ENCODE data around the gene TTYH1.

The TTYH1 gene

DNA sequence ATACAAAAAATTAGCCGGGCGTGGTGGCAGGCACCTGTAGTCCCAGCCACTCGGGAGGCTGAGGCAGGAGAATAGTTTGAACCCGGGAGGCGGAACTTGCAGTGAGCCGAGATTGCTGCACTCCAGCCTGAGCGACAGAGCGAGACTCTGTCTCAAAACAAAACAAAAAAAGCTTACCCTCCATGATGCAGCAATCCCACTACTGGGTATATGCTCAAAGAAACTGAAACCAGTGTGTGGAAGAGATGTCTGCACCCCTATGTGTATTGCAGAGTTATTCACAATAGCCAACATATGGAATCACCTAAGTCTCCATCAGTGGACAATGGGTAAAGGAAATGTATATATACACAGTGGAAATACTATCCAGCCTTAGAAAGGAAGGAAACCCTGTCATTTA, 19.6 kb upstream of the TTYH1 start:
- Histone ChIP-seq H3K36me3 (ENCODE audit: insufficient read depth, low read depth, low read length) (no peaks in the 10 kb centered on the region), H3K4me1 (ENCODE audit: insufficient read depth, low read length) (peaks cover 12% of the 10 kb centered on the region; the same call in 1 of the 2 replicates), H3K9me3 (ENCODE audit: insufficient read depth, low read depth, low read length) (no peaks in the 10 kb centered on the region), H3K27me3 (ENCODE audit: insufficient read depth, low read length) (no peaks in the 10 kb centered on the region), H3K4me3 (ENCODE audit: low read length) (no peak overlapping the region), H3K9ac (ENCODE audit: low read depth, low read length) (no peak overlapping the region), H3K27ac (ENCODE audit: low read length) (no peak overlapping the region)

GRCh38 chr19:54399189-54399588, 16.1 kb upstream of the TTYH1 start:
- Histone ChIP-seq H3K36me3 (ENCODE audit: insufficient read depth, low read depth, low read length) (no peaks in the 10 kb centered on the region), H3K27me3 (ENCODE audit: insufficient read depth, low read length) (no peaks in the 10 kb centered on the region), H3K4me1 (ENCODE audit: insufficient read depth, low read length) (0 out of 2 replicates have a peak, but pooled peaks cover 3% of the 10 kb centered on the region), H3K4me3 (ENCODE audit: low read length) (no peak overlapping the region), H3K9ac (ENCODE audit: low read depth, low read length) (no peak overlapping the region), H3K9me3 (ENCODE audit: insufficient read depth, low read depth, low read length) (no peaks in the 10 kb centered on the region), H3K27ac (ENCODE audit: low read length) (no peak overlapping the region)

DNA sequence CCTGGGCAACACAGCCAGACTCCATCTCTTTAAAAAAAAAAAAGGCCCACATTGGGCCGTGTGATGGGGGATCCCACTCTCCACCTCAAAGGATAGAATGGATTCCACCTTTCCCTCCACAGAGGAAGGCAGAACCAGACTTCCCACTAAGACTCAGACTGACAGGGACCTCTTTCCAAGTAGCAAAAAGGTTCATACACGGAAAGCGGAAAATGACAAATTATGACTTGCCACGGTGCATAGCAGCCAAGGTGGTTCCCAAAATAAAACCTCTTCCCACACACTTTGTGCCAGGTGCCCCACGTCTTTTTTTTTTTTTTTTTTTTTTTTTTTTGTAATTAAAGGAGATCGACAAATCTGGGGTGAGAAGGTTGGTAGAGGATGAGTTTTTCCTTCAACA, 14.4 kb upstream of the TTYH1 start:
- Histone ChIP-seq H3K36me3 (ENCODE audit: insufficient read depth, low read depth, low read length) (no peaks in the 10 kb centered on the region), H3K27me3 (ENCODE audit: insufficient read depth, low read length) (no peaks in the 10 kb centered on the region), H3K9ac (ENCODE audit: low read depth, low read length) (no peak overlapping the region), H3K9me3 (ENCODE audit: insufficient read depth, low read depth, low read length) (no peaks in the 10 kb centered on the region), H3K27ac (ENCODE audit: low read length) (no peak overlapping the region), H3K4me3 (ENCODE audit: low read length) (no peak overlapping the region), H3K4me1 (ENCODE audit: insufficient read depth, low read length) (0 out of 2 replicates have a peak, but pooled peaks cover 3% of the 10 kb centered on the region)

DNA sequence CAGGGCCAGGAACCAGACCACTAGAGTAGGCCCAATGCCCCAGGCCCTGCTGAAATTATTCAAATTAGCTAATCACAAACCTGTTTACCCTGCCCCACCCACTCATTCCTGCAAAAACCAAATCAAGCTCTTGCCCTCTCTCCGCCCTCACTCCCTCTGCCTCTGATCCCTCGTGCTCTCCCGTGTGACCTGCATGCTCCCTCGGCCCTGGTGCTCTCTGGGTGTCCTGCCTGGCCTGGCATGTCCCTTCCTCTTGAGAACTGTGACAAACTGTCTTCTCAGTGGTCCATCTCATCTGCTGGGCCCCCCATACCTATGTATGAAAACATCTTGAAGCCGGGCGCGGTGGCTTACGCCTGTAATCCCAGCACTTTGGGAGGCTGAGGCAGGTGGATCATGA, 12.2 kb upstream of the TTYH1 start:
- Histone ChIP-seq H3K9ac (ENCODE audit: low read depth, low read length) (no peak overlapping the region), H3K27me3 (ENCODE audit: insufficient read depth, low read length) (no peaks in the 10 kb centered on the region), H3K9me3 (ENCODE audit: insufficient read depth, low read depth, low read length) (no peaks in the 10 kb centered on the region), H3K4me1 (ENCODE audit: insufficient read depth, low read length) (0 out of 2 replicates have a peak, but pooled peaks cover 3% of the 10 kb centered on the region), H3K4me3 (ENCODE audit: low read length) (no peak overlapping the region), H3K36me3 (ENCODE audit: insufficient read depth, low read depth, low read length) (no peaks in the 10 kb centered on the region), H3K27ac (ENCODE audit: low read length) (no peak overlapping the region)

- no peaks in the 10 kb centered on the region for H3K36me3 ChIP-seq (ENCODE audit: insufficient read depth, low read depth, low read length)
- H3K4me1 ChIP-seq (ENCODE audit: insufficient read depth, low read length) = no peaks in the 10 kb centered on the region
- H3K27ac ChIP-seq (ENCODE audit: low read length) = no peak overlapping the region
- H3K27me3 ChIP-seq (ENCODE audit: insufficient read depth, low read length) = peaks cover 4% of the 10 kb centered on the region; the same call in 1 of the 2 replicates
- no peak overlapping the region for H3K9ac ChIP-seq (ENCODE audit: low read depth, low read length)
- H3K9me3 ChIP-seq (ENCODE audit: insufficient read depth, low read depth, low read length) = no peaks in the 10 kb centered on the region
- no peak overlapping the region for H3K4me3 ChIP-seq (ENCODE audit: low read length)
These were observed 9.6 kb upstream of the TTYH1 start for GRCh38 chr19:54405628-54406027.

DNA sequence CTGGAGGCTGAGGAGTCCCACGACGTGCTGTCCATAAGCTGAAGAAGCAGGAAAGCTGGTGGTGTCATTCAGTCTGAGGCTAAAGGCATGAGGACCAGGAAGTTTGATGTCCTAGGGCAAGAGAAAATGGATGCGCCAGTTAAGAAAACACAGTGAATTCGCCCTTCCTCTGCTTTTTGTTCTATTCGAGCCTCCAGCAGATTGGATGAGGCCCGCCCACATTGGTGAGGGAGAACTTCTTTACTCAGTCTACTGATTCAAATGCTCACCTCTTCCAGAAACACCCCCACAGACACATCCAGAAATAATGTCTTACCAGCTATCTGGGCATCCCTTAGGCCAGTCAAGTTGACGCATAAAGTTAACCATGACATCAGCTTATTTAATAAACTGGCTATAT, 7.5 kb upstream of the TTYH1 start:
- Histone ChIP-seq H3K36me3 (ENCODE audit: insufficient read depth, low read depth, low read length) (no peaks in the 10 kb centered on the region), H3K27me3 (ENCODE audit: insufficient read depth, low read length) (peaks cover 11% of the 10 kb centered on the region), H3K4me1 (ENCODE audit: insufficient read depth, low read length) (no peaks in the 10 kb centered on the region), H3K4me3 (ENCODE audit: low read length) (no peak overlapping the region), H3K9ac (ENCODE audit: low read depth, low read length) (no peak overlapping the region), H3K9me3 (ENCODE audit: insufficient read depth, low read depth, low read length) (no peaks in the 10 kb centered on the region), H3K27ac (ENCODE audit: low read length) (no peak overlapping the region)

GRCh38 chr19:54408456-54409026, 6.7 kb upstream of the TTYH1 start:
- Histone ChIP-seq H3K9me3 (ENCODE audit: insufficient read depth, low read depth, low read length) (no peaks in the 10 kb centered on the region), H3K27ac (ENCODE audit: low read length) (no peak overlapping the region), H3K27me3 (ENCODE audit: insufficient read depth, low read length) (peaks cover 19% of the 10 kb centered on the region), H3K9ac (ENCODE audit: low read depth, low read length) (no peak overlapping the region), H3K4me1 (ENCODE audit: insufficient read depth, low read length) (no peaks in the 10 kb centered on the region), H3K36me3 (ENCODE audit: insufficient read depth, low read depth, low read length) (no peaks in the 10 kb centered on the region), H3K4me3 (ENCODE audit: low read length) (no peak overlapping the region)

DNA sequence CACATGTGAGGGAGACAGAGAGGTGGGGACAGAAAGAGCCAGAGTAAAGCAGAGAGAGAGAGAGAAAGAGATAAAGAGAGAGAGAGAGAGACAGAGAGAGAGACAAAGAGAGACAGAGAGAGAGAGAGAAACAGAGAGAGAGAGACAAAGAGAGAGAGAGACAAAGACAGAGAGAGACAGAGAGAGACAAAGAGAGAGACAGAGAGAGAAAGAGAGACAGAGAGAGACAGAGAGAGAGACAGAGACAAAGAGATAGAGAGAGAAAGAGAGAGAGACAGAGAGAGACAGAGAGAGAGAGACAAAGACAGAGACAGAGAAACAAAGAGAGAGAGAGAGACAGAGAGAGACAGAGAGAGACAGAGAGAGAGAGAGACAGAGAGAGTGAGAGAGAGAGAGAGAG, 4.2 kb upstream of the TTYH1 start:
- Histone ChIP-seq H3K4me3 (ENCODE audit: low read length) (no peak overlapping the region), H3K36me3 (ENCODE audit: insufficient read depth, low read depth, low read length) (no peaks in the 10 kb centered on the region), H3K9me3 (ENCODE audit: insufficient read depth, low read depth, low read length) (no peaks in the 10 kb centered on the region), H3K4me1 (ENCODE audit: insufficient read depth, low read length) (no peaks in the 10 kb centered on the region), H3K27ac (ENCODE audit: low read length) (no peak overlapping the region), H3K9ac (ENCODE audit: low read depth, low read length) (no peak overlapping the region), H3K27me3 (ENCODE audit: insufficient read depth, low read length) (peaks cover 41% of the 10 kb centered on the region)

GRCh38 chr19:54412877-54413276, 2.4 kb upstream of the TTYH1 start:
- peaks cover 59% of the 10 kb centered on the region for H3K27me3 ChIP-seq (ENCODE audit: insufficient read depth, low read length)
- no peak overlapping the region for H3K9ac ChIP-seq (ENCODE audit: low read depth, low read length)
- H3K4me1 ChIP-seq (ENCODE audit: insufficient read depth, low read length) = no peaks in the 10 kb centered on the region; the same call in 1 of the 2 replicates
- no peak overlapping the region for H3K27ac ChIP-seq (ENCODE audit: low read length)
- H3K9me3 ChIP-seq (ENCODE audit: insufficient read depth, low read depth, low read length) = no peaks in the 10 kb centered on the region
- H3K4me3 ChIP-seq (ENCODE audit: low read length) = no peak overlapping the region
- H3K36me3 ChIP-seq (ENCODE audit: insufficient read depth, low read depth, low read length) = peaks cover 6% of the 10 kb centered on the region; the same call in 1 of the 2 replicates

DNA sequence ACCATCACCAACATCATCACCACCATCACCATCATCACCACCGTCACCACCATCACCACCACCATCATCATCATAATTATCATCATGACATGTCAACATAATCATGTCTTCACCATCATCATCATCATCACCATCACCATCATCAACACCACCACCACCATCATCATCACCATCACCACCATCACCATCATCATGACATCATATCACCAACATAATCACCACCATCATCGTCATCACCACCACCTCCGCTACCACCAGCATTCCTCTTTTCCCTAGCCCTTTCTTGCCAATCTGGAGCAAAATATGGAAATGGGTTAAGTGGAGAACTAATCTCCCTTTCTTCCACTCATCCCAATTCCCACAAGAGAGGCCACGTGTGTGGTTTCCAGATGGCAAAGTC, 1.1 kb upstream of the TTYH1 start:
- no peak overlapping the region for H3K27ac ChIP-seq (ENCODE audit: low read length)
- peaks cover 63% of the 10 kb centered on the region for H3K27me3 ChIP-seq (ENCODE audit: insufficient read depth, low read length)
- peaks cover 4% of the 10 kb centered on the region; the same call in 1 of the 2 replicates for H3K4me1 ChIP-seq (ENCODE audit: insufficient read depth, low read length)
- no peaks in the 10 kb centered on the region for H3K9me3 ChIP-seq (ENCODE audit: insufficient read depth, low read depth, low read length)
- no peak overlapping the region for H3K4me3 ChIP-seq (ENCODE audit: low read length)
- peaks cover 6% of the 10 kb centered on the region; the same call in 1 of the 2 replicates for H3K36me3 ChIP-seq (ENCODE audit: insufficient read depth, low read depth, low read length)
- H3K9ac ChIP-seq (ENCODE audit: low read depth, low read length) = no peak overlapping the region

GRCh38 chr19:54415901-54416673, 823 bp downstream of the TTYH1 start:
- Histone ChIP-seq H3K9ac (ENCODE audit: low read depth, low read length) (peak overlapping the region; percentile 71; the same call in 1 of the 2 replicates), H3K4me3 (ENCODE audit: low read length) (peak overlapping the region; percentile 72), H3K27me3 (ENCODE audit: insufficient read depth, low read length) (peaks cover 56% of the 10 kb centered on the region)

More at GRCh38 chr19:54415901-54416673, 823 bp downstream of the TTYH1 start:
- H3K27ac ChIP-seq (ENCODE audit: low read length) = no peak overlapping the region
- H3K4me1 ChIP-seq (ENCODE audit: insufficient read depth, low read length) = peaks cover 10% of the 10 kb centered on the region; the same call in 1 of the 2 replicates
- no peaks in the 10 kb centered on the region for H3K9me3 ChIP-seq (ENCODE audit: insufficient read depth, low read depth, low read length)
- peaks cover 6% of the 10 kb centered on the region; the same call in 1 of the 2 replicates for H3K36me3 ChIP-seq (ENCODE audit: insufficient read depth, low read depth, low read length)

All from iPS-20b (cell line).